Adrenal gland (tissue), 12 donors: ENCODE results near the gene RHOBTB1. TPM values are rescaled to one million over a fixed set of nuclear protein-coding genes. Genes with fewer than 3 reads are reported as not detected.

Source experiments
- DNase-seq, 7 donors: peaks; one replicate each; pipeline ENCODE4 v3.0.0-alpha.2; 2019 to 2020
- H3K27ac ChIP-seq, 5 donors: fragments of 200-600 bp; sonication (generic) in 4 of 5; 1 replicate in 3 of 5; 2 replicates in 2 of 5; pipeline versions ENCODE4 v1.5.1 to v1.8.0; 2016 to 2020; ENCODE audit warnings: mild to moderate bottlenecking in 1 of 5
- H3K27me3 ChIP-seq: fragments of 200-600 bp; 2 replicates; pipeline ENCODE4 v1.8.0; 2021
- H3K36me3 ChIP-seq, 2 donors: fragments of 200-600 bp; replicated peaks in 1 of 2; 1 replicate in 1 of 2; 2 replicates in 1 of 2; pipeline versions ENCODE4 v1.5.1 to v1.8.0; 2018 to 2022
- H3K4me1 ChIP-seq, 2 donors: fragments of 200-600 bp; replicated peaks in 1 of 2; 1 replicate in 1 of 2; 2 replicates in 1 of 2; pipeline versions ENCODE4 v1.5.1 to v1.8.0; 2018 to 2021
- H3K4me3 ChIP-seq, 4 donors: fragments of 200-600 bp; sonication (generic) in 3 of 4; one replicate each; pipeline ENCODE4 v1.5.1; 2016 to 2018
- H3K9me3 ChIP-seq, 3 donors: fragments of 200-600 bp; sonication (generic) in 1 of 3; replicated peaks in 1 of 3; 1 replicate in 2 of 3; 2 replicates in 1 of 3; pipeline versions ENCODE4 v1.5.1 to v1.8.0; 2016 to 2021
- POLR2A ChIP-seq, 2 donors: fragments of 450-650 bp; IDR thresholded peaks; one replicate each; pipeline ENCODE4 v1.6.1; 2017; ENCODE audit warnings: antibody characterized with exemption in 2 of 2, mild to moderate bottlenecking in 2 of 2, moderate library complexity in 1 of 2
- WGBS, 4 donors: extraction: QIAGEN DNeasy Blood & Tissue Kit in 2 of 4; methylation state at CpG; one replicate each; pipeline versions ENCODE4 v1.1.5 to v1.1.7; 2013 to 2017; 5-methylcytosine and 5-hydroxymethylcytosine counted together
- intact Hi-C, 2 donors: fragments of 100-400 bp; cut with DNase I; formaldehyde crosslinking; loops; one replicate each; pipeline versions ENCODE4 v1.14.1 to v1.15.0; 2022 to 2023
- polyA plus RNA-seq, 3 donors: library from polyadenylated mRNA; stranded (reverse); fragments of 200-250 nt in 2 of 3; fragments of 350-450 nt in 1 of 3; fragmentation: Illumina TruSeq in 1 of 3; extraction: RNeasy Lipid Tissue Mini Kit (QIAGEN cat#74804) in 1 of 3; gene quantifications; one replicate each; pipeline ENCODE4 v1.2.3, GENCODE V29; 2013 to 2014
- total RNA-seq, 9 donors: library from RNA; depleted of rRNA in 4 of 9; stranded (reverse); fragments of >200 nt in 4 of 9; fragments of 120-200 nt in 1 of 9; fragmentation: NEBNext Ultra II Directional in 1 of 9; extraction: Animal tissue kit (Norgen Biotek cat#: 25700) in 1 of 9; gene quantifications; one replicate each; pipeline versions ENCODE4 v1.1.0 to v1.2.4, GENCODE V29; 2013 to 2023
- TF ChIP-seq, protein P1 (sequence below), 6 experiments: fragments of 450-650 bp in 4 of 6; fragments of 200-600 bp in 2 of 6; sonication (generic) in 1 of 6; IDR thresholded peaks; 1 replicate in 5 of 6; 2 replicates in 1 of 6; pipeline versions ENCODE4 v1.5.1 to v1.8.0; 2016 to 2021; ENCODE audit warnings: antibody characterized with exemption in 6 of 6, mild to moderate bottlenecking in 2 of 6, moderate library complexity in 1 of 6
- donor health status: healthy with polysubstance abuse.
- donor health status: Bipolar disorder and iron deficiency.
- donor health status: DM: yes; HTN: yes; CAD: no.
- donor health status: DM: no; HTN: no; CAD: no.
- donor health status: DM: no; HTN: no; CAD: no.
- donor health status: DM: yes; HTN: yes; CAD: no.

RHOBTB1 gene
- total and polyA plus RNA-seq, 12 donors: 7.9 to 122 (median 26.6) TPM

DNA sequence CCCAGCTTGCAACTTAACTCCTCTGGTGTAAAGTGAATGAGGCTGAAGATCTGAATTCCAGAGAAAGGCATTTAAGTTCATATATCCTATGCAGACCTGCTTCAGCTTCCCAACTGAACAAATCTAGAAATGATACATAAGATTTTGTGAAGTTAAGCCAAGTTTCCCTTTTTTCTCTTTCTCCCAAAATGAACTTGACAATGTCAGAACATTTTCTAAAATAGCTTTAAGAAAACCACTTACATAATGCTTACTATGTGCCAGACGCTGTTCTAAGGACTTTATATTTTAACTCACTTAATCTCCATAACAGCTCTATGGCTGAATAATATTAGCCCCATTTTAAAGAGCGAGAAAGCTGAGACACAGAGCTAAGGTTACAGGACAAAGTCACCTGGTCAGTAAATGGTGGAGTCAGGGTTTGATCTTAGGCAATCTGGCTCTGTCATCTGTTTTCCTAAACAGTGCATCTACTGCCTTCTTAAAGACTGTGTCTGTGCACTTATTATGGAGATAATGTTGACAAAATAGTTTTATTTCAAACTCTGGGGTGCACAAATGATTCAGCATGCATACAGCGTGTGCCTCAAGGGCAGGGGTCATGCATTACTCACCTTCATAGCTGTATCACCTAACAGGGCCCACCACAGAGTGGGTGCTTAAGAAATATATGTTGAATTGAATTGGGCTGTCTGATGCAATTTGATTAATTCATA, 66.8 kb downstream of the RHOBTB1 start:
- Histone ChIP-seq H3K27ac (no peak overlapping the region), H3K36me3 (peaks cover 0 to 22% of the 10 kb centered on the region in 2 donors), H3K27me3 (no peaks in the 10 kb centered on the region), H3K4me3 (no peak overlapping the region), H3K4me1 (no peaks in the 10 kb centered on the region), H3K9me3 (no peaks in the 10 kb centered on the region)
- TF ChIP-seq POLR2A (IDR thresholded peaks at IDR 0.05): no peak
- TF ChIP-seq, protein P1, sequence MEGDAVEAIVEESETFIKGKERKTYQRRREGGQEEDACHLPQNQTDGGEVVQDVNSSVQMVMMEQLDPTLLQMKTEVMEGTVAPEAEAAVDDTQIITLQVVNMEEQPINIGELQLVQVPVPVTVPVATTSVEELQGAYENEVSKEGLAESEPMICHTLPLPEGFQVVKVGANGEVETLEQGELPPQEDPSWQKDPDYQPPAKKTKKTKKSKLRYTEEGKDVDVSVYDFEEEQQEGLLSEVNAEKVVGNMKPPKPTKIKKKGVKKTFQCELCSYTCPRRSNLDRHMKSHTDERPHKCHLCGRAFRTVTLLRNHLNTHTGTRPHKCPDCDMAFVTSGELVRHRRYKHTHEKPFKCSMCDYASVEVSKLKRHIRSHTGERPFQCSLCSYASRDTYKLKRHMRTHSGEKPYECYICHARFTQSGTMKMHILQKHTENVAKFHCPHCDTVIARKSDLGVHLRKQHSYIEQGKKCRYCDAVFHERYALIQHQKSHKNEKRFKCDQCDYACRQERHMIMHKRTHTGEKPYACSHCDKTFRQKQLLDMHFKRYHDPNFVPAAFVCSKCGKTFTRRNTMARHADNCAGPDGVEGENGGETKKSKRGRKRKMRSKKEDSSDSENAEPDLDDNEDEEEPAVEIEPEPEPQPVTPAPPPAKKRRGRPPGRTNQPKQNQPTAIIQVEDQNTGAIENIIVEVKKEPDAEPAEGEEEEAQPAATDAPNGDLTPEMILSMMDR (IDR thresholded peaks at IDR 0.05): no peak
- intact Hi-C loops: no loop called here
- 79 to 89% (median 81%) methylated on average over 3 of the region's 3 CpGs for WGBS, 4 donors
- DNase-seq: no peak

DNA sequence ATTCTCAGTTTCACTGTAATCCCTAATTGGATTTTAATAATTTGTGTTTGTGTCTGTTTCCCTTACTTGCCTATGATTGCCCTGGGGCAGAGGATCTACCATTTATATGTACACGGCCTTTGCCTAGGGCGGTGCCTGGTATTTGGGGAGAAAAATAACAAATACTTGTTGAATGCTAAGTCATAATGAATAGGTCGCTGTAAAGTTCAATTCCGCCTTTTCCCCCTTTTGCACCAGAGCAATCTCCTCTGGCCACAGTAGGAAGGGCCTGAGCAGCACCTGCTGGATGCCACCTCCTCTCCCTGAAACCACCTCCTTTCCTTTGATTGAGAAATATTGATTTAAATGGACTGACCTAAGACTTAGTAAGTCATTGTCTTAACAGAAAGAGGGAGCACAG, 70.2 kb downstream of the RHOBTB1 start:
- Histone ChIP-seq H3K27ac (no peak overlapping the region), H3K36me3 (peaks cover 0 to 46% of the 10 kb centered on the region in 2 donors), H3K4me3 (no peak overlapping the region), H3K9me3 (no peaks in the 10 kb centered on the region), H3K4me1 (no peaks in the 10 kb centered on the region), H3K27me3 (no peaks in the 10 kb centered on the region)
- 87 to 99% (median 92%) methylated on average over 4 of the region's 4 CpGs for WGBS, 4 donors
- intact Hi-C loops: no loop called here
- TF ChIP-seq, protein P1 (IDR thresholded peaks at IDR 0.05): no peak
- TF ChIP-seq POLR2A (IDR thresholded peaks at IDR 0.05): no peak
- DNase-seq: no peak

DNA sequence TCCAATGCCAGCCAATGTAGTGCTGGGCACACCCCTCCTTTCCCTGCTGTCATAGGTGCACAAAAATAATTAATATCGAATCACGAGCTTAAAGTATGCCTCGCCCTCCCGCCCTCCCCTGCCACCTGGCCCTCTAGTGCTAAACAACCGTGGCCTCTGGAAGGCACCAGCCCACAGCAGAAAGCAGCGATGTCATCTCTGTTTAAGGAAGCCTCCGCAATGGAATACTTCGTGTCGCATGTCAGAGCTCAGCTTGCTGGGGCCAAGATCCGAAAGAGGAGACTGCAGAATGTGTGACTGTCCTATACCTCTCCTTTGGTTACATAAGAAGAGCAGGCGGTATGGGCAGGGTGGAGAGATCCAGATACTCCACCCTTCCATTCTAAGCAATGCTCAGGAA, 71.5 kb downstream of the RHOBTB1 start:
- TF ChIP-seq POLR2A (IDR thresholded peaks at IDR 0.05): no peak
- TF ChIP-seq, protein P1 (IDR thresholded peaks at IDR 0.05): no peak
- no peak overlapping the region for H3K27ac ChIP-seq
- no peaks in the 10 kb centered on the region for H3K9me3 ChIP-seq
- H3K4me3 ChIP-seq: no peak overlapping the region
- intact Hi-C loops: no loop called here
- no peak for DNase-seq
- no peaks in the 10 kb centered on the region for H3K27me3 ChIP-seq
- H3K4me1 ChIP-seq: no peaks in the 10 kb centered on the region
- H3K36me3 ChIP-seq: peaks cover 0 to 36% of the 10 kb centered on the region in 2 donors
- WGBS, 4 donors: 88 to 98% (median 94%) methylated on average over 8 to 11 of the region's 11 CpGs

DNA sequence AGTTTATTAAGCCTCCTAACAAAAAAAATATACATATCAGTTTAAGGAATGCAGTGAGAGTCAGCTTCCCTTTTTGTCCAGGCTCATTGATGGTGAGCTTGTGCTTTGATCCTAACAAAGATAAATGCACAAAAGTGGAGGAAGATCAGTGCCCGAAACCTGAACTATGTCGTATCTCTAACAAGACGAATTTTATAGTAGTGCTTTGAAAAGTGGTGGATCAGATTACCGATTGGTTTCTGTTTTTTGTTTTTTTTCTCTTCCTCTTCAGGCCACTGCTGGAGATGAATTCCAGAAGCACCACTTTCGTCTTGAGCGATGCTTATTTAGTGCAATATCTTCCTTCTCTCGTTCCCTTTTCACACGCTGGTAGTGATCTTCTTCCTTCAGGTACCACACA, 72.8 kb downstream of the RHOBTB1 start:
- Histone ChIP-seq H3K4me3 (no peak overlapping the region), H3K27ac (no peak overlapping the region), H3K9me3 (no peaks in the 10 kb centered on the region), H3K36me3 (peaks cover 0 to 35% of the 10 kb centered on the region in 2 donors), H3K4me1 (no peaks in the 10 kb centered on the region), H3K27me3 (no peaks in the 10 kb centered on the region)
- intact Hi-C loops: no loop called here
- WGBS, 4 donors: 91 to 92% (median 92%) methylated on average over 8 of the region's 8 CpGs
- no peak for TF ChIP-seq POLR2A (IDR thresholded peaks at IDR 0.05)
- DNase-seq: no peak

DNA sequence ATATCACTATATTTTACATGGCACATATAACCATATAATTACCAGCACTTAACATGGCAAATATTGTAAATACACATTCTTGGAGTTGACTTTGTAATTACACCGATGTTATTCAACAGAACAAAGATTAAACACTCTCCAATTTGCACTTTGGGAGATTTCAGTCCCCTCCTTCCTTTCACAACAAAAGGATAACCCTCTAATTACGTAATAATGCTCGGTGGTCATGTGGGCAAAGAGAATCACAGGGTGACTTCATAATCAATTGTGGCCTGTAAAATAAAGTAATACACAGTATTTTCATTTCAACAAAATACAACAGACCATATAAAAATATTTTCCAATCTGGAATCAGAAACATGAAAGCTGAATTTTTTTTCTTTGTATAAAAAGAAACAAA, 73.2 kb downstream of the RHOBTB1 start:
- peaks cover 0 to 35% of the 10 kb centered on the region in 2 donors for H3K36me3 ChIP-seq
- H3K27me3 ChIP-seq: no peaks in the 10 kb centered on the region
- TF ChIP-seq, protein P1 (IDR thresholded peaks at IDR 0.05): no peak
- no peak for TF ChIP-seq POLR2A (IDR thresholded peaks at IDR 0.05)
- DNase-seq: no peak
- H3K4me3 ChIP-seq: no peak overlapping the region
- H3K4me1 ChIP-seq: no peaks in the 10 kb centered on the region
- 85 to 91% (median 89%) methylated on average over 3 of the region's 3 CpGs for WGBS, 4 donors
- intact Hi-C loops: no loop called here
- H3K9me3 ChIP-seq: no peaks in the 10 kb centered on the region
- no peak overlapping the region for H3K27ac ChIP-seq
